Measurements from ENCODE around the gene ANKRD6. TPM values are rescaled to one million over a fixed set of nuclear protein-coding genes. Genes with fewer than 3 reads are reported as not detected.

Gene ANKRD6
- total RNA-seq, 2 experiments from 2014 or later = 2.4 to 7.0 TPM

DNA sequence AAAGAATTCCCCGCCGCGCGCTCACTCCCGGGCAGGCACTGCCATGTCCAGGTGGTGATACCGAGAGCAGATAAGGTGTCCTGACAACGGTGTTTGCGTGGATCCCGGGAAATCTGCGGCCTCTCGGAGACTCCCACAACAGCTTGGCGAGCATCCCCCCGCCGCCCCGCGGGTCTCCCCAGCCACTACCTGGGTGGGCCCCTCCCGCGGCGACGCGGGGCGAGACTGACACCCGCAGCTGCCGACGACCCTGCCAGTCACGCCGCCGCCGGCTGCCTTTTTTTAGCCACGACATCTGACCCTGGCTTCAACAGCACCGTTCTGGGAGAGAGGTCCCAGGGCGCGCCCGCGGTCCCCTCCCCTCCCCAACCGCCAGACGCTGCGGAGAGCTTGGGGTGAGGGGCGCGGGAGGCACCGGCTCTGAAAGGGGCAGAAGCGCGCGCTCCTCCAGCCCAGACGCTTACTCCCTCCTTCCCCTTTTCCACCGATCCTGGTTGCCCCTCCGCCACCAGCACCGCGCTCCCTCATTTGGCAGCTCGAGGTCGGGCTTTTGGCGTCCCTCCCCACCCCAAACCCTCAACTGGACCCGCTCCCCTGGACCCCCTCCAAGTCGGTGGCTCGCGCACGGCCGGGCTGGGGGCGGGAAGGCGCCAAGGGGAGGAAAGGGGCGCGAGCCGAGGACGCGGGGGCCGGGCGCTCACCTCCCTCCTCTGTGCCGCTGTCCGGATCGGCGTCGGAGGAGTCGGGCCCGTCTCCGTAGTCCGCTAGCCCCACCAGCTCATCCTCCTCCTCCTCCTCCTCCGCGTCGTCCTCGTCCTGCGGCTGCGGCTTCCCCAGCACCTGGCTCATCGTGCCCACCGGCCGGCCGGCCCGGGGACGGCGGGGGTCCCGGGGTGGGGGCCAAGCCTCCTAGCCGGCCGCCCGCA, 21.5 kb upstream of the ANKRD6 start:
- no TSS peak for BruUV-seq (replicated peaks)
- Histone ChIP-seq H3K27ac (ENCODE audit: low read depth, low read length, poor library complexity, severe bottlenecking) (peak overlapping the region; percentile 12), H3K4me1 (ENCODE audit: insufficient read depth, low read length, poor library complexity, severe bottlenecking) (peaks cover 38% of the 10 kb centered on the region), H3K79me2 (ENCODE audit: insufficient read depth, low read depth, low read length) (peaks cover 15% of the 10 kb centered on the region), H3K4me3 (ENCODE audit: low read depth, low read length, poor library complexity, severe bottlenecking) (peak overlapping the region; percentile 84), H2AFZ (ENCODE audit: low read length) (peak overlapping the region; percentile 95; the same call in 1 of the 2 replicates), H4K20me1 (ENCODE audit: insufficient read depth, low read length) (no peaks in the 10 kb centered on the region), H3K4me2 (ENCODE audit: low read length) (peak overlapping the region; percentile 76), H3K36me3 (ENCODE audit: insufficient read depth, low read length) (no peaks in the 10 kb centered on the region), H3K9me3 (ENCODE audit: low read length) (no peaks in the 10 kb centered on the region), H3K9me2 (ENCODE audit: insufficient read depth, low read length) (no peaks in the 10 kb centered on the region)
- intact Hi-C loops (cut with micrococcal nuclease; ENCODE audit: unreplicated experiment) = loop anchor here (1.0 to 5.0 kb wide), 4 partner anchors 24 to 264 kb away; partner anchors contain the start of gene PM20D2
- CTCF ChIA-PET (ENCODE audit: unreplicated experiment) = interaction anchor here (2.3 kb wide), 1 partner anchor 38 kb away, joined by 8 read pairs; no protein-coding TSS in a partner anchor
- POLR2A ChIA-PET = interaction anchor here (0.6 to 2.3 kb wide), 8 partner anchors 10 to 357 kb away, joined by 3 to 15 read pairs (median 3); no protein-coding TSS in a partner anchor
- TF ChIP-seq EZH2phosphoT487 (IDR thresholded peaks at IDR 0.05; ENCODE audit: borderline replicate concordance, low read depth, low read length) = no peak
- TF ChIP-seq CTCF (conservative IDR thresholded peaks at IDR 0.05; ENCODE audit: low read length) = no peak
- DNase-seq (ENCODE audit: low spot score) = peak; percentile 53

GRCh38 chr6:89412071-89413005, 20.6 kb upstream of the ANKRD6 start, which contains the start of gene RRAGD:
Gene RRAGD, minus strand, starts transcription at chr6:89412273. Its CDS starts 280 bp downstream, at chr6:89411993.
- ChIA-PET CTCF (ENCODE audit: unreplicated experiment) (interaction anchor here (2.3 kb wide), 1 partner anchor 39 kb away, joined by 8 read pairs; no protein-coding TSS in a partner anchor), POLR2A (interaction anchor here (0.6 to 2.3 kb wide), 6 partner anchors 11 to 358 kb away, joined by 3 to 15 read pairs (median 3); no protein-coding TSS in a partner anchor)
- peak within 1 kb of the TSS; percentile 76 for H3K4me2 ChIP-seq (ENCODE audit: low read length)
- H3K27ac ChIP-seq (ENCODE audit: low read depth, low read length, poor library complexity, severe bottlenecking) = peak within 1 kb of the TSS; percentile 12
- peaks cover 15% of the 10 kb centered on the region for H3K79me2 ChIP-seq (ENCODE audit: insufficient read depth, low read depth, low read length)
- DNase-seq (ENCODE audit: low spot score) = peak; percentile 74
- intact Hi-C loops (cut with micrococcal nuclease; ENCODE audit: unreplicated experiment) = loop anchor here (1.0 to 5.0 kb wide), 3 partner anchors 25 to 265 kb away; partner anchors contain the start of gene PM20D2
- no peak for TF ChIP-seq EZH2phosphoT487 (IDR thresholded peaks at IDR 0.05; ENCODE audit: borderline replicate concordance, low read depth, low read length)
- TF ChIP-seq CTCF (conservative IDR thresholded peaks at IDR 0.05; ENCODE audit: low read length) = peak; percentile 37; the same call in 1 of the 2 replicates
- peak within 1 kb of the TSS; percentile 95 for H2AFZ ChIP-seq (ENCODE audit: low read length)
- H3K9me3 ChIP-seq (ENCODE audit: low read length) = no peaks in the 10 kb centered on the region
- no TSS peak for BruUV-seq (replicated peaks)
- H3K36me3 ChIP-seq (ENCODE audit: insufficient read depth, low read length) = no peaks in the 10 kb centered on the region
- no peaks in the 10 kb centered on the region for H4K20me1 ChIP-seq (ENCODE audit: insufficient read depth, low read length)
- peaks cover 38% of the 10 kb centered on the region for H3K4me1 ChIP-seq (ENCODE audit: insufficient read depth, low read length, poor library complexity, severe bottlenecking)
- no peaks in the 10 kb centered on the region for H3K9me2 ChIP-seq (ENCODE audit: insufficient read depth, low read length)
- H3K4me3 ChIP-seq (ENCODE audit: low read depth, low read length, poor library complexity, severe bottlenecking) = peak within 1 kb of the TSS; percentile 84
